NCI-H1105 treated with DMSO at 0.1 percent for 48 hours (cell line): ENCODE data around the gene CDIPT.
A peak's percentile ranks its signal among the peaks of the same experiment; 100 is the strongest.

ENCODE experiments used
- DNase-seq: peaks from one replicate; lab custom pipeline; 2025; lab: John Stamatoyannopoulos, UW

Gene CDIPT

GRCh38 chr16:29826342-29826695 lies 36.7 kb downstream of the CDIPT start:
- no peak for DNase-seq

DNA sequence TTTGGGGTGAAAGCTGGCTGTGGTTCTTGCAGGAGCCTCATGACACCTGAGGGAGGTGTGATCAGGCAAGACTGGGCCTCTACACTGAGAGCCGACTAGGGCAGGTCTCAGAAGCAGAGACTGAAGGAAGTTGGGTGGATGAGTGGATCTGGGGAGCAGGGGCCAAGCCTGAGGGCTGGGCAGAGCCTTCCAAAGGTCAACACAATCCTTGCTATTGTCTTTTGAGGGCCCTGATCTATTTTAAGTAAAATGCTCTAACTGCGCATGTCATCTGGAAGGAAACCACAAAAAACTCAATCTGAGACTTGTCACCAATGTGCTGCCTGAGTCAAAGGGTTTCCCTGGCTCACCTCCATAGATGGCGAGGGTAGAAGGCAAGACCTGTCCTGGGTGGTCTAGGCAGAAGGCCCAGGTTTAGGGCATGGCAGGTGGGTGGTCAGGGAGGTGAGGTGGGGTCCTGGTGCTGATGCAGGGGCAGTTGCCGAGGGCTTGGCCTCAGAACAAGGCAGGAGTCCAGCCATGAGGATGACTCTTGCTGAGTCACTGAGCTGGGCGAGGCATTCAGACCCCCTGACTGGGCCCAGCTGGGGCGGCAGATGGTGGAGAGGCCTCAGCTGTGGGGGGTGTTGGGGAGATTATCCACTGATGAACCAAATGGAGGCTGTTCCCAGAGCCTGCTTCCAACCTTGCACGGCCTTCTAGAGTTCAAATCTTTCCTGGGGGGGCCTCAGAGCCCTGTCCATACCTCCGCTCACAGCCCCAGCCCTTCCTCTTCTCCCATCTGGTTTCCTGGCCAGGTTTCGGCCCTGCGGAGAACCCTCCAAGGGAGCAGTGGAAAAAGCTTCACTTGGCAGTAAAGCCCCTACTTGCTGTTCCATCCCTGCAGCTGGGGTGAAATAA lies 37.6 kb downstream of the CDIPT start:
- no peak for DNase-seq

- DNase-seq, result no peak
These were observed 38.4 kb downstream of the CDIPT start for GRCh38 chr16:29824589-29825144.

DNA sequence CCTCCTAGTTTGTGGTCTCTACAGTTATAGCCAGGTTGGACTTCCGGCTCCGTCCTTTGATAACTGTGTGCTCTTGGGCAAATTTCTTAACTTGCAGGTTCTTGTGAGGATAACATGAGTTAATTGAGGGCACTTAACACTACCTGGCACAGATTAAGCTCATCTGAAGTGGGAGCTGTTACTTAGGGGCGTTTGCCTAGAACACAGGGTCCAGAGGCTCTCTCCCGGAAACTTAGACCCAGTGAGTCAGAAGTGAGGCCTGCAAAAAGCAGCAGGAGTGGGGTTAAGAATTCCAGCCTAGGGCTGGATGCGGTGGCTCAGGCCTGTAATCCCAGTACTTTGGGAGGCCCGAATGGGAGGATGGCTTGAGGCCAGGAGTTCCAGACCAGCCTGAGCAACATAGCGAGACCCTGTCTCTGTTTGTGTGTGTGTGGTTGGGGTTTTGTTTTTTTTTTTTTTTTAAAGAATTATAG lies 41.3 kb downstream of the CDIPT start:
- DNase-seq, result no peak

- no peak for DNase-seq
These were observed 42.0 kb downstream of the CDIPT start for GRCh38 chr16:29820730-29821642.

DNA sequence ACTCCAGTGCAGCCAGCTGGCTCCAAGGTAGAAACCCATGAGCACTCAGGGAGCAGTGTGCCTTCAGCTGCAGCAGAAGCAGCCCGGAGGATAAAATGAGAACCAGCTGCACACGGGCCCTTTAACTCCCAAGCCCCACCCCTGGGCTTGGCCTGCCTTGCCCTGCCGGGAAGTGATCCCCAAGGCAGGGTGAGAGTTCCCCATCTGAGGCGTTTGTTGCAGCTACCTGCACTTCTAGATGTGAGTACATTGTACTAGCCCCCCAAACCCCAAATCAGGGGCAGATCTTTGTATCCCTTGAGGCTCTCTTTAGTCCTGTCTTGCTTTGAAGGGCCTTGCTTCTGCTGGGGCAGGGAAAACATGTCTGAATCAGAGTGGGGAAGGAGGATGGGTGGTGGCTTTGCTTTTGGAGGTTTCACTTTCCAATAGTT lies 42.7 kb downstream of the CDIPT start, which contains the start of gene MVP:
Gene MVP (plus strand): TSS at position 192 of the 431 bp plus-strand sequence. CDS start 10,088 bp downstream, outside the sequence.
- peak; percentile 16 for DNase-seq

GRCh38 chr16:29819506-29819905 lies 43.5 kb downstream of the CDIPT start:
- DNase-seq, result no peak

DNA sequence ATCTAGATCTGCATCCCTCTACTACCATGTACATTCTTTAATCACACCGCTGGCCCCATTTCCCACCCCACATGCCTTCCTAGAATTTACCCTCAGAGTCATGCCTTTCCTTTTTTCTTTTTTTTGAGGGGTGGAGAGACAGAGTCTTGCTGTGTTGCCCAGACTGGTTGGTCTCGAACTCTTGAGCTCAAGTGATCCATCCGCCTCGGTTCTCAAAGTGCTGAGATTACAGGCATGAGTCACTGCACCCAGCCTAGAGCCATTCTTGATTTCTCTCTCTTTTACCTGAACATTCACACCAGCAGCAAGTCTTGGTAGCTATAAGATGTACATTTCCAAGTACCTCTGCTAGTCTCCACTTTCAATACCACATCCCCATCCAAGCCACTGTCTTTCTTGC lies 44.9 kb downstream of the CDIPT start:
- DNase-seq, result no peak

- peak; percentile 30 for DNase-seq
These were observed 46.2 kb downstream of the CDIPT start for GRCh38 chr16:29816694-29817441.

DNA sequence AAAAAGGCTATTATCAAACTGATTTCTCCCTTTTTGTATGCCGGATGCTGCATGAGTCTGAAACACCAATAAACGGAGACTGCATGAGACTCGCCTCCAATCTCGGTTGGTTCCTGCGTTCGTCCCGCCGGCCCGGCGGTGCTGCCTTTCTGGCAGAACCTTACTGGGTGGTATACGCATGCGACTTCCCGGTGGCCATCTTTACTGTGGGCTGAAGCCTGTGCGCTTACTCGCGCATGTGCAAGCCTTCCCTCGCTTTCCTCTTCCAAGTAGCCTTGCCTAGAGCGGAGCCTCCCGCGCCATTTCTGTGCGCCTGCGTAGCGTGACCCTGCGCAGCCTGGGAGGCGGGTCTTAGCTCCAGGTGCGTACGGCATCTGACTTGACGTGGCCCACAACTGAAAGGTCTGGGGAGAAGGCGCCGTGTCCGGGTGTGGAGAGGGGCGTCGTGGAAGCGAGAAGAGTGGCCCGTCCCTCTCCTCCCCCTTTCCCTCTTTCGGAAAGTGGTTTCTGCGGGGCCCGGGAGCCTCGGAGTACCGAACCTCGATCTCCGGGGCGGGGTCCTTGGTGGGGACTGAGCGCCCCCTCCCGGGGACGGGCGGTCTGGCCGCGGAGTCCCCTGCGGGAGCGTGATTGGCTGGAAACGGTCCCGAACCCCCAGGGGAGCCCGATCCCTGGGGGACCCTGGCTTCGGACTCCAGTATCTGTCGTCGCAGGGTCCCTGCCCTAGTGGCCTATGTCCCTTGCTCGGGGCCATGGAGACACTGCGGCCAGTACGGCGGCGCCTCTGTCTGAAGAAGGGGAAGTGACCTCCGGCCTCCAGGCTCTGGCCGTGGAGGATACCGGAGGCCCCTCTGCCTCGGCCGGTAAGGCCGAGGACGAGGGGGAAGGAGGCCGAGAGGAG lies 47.0 kb downstream of the CDIPT start, which contains the start of gene PAGR1:
Gene PAGR1 (plus strand): TSS at position 360 of the 901 bp plus-strand sequence. CDS start 374 bp downstream, at position 734.
- DNase-seq, result peak; percentile 99

DNA sequence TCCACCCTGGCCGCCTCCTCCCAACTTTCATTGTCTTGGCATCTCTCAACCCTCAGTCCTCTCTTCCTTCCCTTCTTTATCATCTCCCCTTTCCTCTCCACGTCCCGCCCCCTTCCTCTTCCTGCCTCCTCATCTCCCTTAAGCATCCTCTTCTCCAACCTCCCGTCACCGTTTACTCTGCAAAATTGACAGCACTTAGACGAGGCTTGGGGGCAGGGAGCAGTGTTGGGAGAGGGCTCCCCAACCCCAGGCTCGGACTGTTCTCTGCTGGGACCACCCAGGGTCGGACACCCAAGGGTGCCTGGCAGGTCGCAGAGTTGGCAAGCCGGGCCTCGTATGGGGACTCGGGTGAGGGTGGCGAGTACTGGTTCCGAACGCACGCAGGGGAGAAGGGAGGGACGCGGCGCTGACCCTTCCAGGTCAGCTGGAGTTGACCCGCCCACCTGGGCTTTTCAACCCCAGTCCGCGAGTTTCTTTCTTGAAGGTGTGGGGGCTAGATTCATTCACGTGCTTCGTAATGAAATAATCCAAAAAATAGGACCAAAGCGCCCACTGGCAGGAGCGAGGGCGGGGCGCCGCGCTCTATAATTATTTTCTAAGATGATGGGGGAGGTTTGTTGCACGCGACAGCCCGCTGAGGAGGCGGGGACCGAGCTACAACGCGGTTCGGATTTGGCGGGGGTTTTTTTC lies 47.8 kb downstream of the CDIPT start:
- DNase-seq, result peak; percentile 57

GRCh38 chr16:29814592-29814991 lies 48.4 kb downstream of the CDIPT start:
- DNase-seq, result no peak

GRCh38 chr16:29813644-29814562 lies 49.1 kb downstream of the CDIPT start:
- DNase-seq, result no peak

DNA sequence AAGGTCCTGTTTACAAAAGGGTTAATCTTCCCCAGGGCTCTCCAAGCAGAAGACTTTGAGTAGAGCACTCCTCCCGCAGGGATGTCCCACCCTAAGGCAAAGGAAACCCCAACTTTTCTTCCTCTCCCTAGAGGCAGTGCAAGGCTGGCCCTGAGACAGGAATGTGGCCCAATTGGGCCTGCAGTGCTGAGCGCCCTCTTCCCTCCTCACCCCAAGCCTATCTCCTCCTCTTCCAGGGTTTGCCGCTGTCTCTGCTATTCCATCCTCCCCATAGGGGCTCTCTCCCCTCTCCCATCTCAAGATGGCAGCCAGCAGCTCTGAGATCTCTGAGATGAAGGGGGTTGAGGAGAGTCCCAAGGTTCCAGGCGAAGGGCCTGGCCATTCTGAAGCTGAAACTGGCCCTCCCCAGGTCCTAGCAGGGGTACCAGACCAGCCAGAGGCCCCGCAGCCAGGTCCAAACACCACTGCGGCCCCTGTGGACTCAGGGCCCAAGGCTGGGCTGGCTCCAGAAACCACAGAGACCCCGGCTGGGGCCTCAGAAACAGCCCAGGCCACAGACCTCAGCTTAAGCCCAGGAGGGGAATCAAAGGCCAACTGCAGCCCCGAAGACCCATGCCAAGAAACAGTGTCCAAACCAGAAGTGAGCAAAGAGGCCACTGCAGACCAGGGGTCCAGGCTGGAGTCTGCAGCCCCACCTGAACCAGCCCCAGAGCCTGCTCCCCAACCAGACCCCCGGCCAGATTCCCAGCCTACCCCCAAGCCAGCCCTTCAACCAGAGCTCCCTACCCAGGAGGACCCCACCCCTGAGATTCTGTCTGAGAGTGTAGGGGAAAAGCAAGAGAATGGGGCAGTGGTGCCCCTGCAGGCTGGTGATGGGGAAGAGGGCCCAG lies 50.0 kb downstream of the CDIPT start:
- DNase-seq, result no peak

DNA sequence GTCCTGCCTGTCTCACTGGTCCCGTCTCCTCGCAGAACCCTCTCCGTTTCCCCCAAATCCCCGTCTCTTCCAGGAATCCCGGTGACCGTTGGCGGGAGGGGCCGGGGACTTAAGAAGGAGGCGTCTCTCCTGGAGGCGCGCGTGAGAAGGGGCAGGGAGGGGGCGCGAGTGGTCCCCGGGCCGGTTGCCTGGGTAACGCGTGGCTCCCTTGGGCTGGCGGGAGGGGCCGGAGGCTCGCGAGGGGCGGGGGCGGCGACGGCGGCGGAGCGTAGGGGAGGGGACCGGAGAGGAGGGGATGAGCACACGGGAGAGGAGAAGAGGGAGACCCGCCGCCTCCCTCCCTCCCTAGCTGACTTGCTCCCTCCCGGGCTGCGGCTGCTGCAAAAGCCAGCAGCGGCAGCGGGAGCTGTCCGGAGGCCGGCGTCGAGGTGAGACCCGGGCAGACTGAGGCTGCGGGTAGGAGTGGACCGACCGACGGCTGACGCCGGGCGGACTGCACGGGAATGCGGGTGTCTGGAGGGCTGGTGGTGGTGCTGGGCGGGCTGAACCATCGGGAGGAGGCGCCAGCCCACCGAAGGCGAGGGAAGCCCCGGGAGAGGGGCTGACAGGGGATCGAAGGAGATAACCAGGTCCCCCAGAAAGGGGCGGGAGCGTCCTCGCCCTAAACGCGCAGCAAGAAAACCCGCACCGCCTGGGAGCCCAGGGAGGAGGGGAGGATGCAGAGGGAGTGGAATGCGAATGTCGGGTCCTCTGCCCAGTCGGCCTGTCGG lies 50.9 kb downstream of the CDIPT start, which contains the start of gene PRRT2:
Gene PRRT2 (plus strand): TSS at position 298 of the 770 bp plus-strand sequence. CDS start 862 bp downstream, outside the sequence.
- peak; percentile 48 for DNase-seq

DNA sequence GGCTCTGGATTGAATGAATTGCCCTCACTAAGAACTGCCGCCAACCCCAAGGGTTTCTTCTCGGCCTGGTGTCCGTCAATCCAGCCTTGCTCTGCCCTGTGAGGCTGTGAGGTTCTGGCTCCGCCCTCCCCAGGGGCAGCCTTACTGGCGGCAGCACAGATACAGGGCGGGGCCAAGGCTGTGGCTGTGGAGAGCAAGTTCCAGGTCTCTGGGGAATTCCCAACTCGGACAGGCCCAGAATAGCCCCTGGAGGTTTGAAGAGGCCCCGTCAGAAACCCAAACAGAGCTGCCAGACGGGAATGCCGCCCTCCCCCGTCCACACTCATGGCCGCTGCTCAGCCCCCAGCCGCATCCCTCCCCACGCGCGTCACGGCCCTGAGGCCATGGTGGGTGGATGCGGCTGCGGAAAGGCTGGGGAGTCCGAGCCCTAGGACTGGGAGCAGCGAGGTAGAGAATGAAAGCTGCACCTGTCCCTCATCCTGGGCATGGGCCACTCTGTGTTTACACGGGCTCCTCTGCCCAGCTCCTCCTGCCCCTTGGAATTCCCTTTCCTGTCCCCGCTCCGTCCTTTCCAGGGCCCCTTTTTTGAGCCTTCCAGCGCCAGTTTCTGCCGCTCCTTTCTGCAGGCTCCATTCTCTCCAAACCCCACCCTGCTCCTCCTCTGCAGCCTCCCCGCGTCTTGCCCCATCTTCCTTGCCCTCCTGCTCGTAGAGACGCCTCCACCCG lies 51.7 kb downstream of the CDIPT start:
- DNase-seq, result peak; percentile 89
